ENCODE measurements around the gene PDE2A.

DNA sequence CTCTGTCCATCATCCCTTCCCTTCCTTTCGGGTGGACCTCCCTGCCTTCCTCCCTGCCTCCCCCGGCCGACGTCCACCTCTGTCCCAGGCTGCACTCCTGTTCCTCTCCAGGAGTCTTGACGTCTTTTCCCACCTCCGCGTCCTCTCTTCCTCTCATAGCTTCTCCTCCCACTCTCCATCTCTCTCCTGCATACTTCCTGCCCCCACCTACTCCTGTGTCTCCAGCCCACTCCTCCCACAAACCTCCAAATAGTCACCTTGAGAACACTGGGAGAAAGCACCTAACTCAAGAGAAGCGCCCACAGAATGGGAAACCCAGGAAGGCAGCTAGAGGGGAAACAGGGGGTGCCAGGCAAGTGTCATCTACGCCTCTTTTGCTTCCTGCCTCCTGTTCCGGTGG is 60.8 kb downstream of the PDE2A start:
- no peak for TF ChIP-seq EP300 (IDR thresholded peaks at IDR 0.05)
- TF ChIP-seq, protein P1, sequence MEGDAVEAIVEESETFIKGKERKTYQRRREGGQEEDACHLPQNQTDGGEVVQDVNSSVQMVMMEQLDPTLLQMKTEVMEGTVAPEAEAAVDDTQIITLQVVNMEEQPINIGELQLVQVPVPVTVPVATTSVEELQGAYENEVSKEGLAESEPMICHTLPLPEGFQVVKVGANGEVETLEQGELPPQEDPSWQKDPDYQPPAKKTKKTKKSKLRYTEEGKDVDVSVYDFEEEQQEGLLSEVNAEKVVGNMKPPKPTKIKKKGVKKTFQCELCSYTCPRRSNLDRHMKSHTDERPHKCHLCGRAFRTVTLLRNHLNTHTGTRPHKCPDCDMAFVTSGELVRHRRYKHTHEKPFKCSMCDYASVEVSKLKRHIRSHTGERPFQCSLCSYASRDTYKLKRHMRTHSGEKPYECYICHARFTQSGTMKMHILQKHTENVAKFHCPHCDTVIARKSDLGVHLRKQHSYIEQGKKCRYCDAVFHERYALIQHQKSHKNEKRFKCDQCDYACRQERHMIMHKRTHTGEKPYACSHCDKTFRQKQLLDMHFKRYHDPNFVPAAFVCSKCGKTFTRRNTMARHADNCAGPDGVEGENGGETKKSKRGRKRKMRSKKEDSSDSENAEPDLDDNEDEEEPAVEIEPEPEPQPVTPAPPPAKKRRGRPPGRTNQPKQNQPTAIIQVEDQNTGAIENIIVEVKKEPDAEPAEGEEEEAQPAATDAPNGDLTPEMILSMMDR (IDR thresholded peaks at IDR 0.05): no peak
